ENCODE data around the gene ALG12. TPM values are rescaled to one million over a fixed set of nuclear protein-coding genes. Genes with fewer than 3 reads are reported as not detected.

The ALG12 gene
- total RNA-seq, 4 donors from 2014 or later: 10.1 to 24.4 (median 18.3) TPM

DNA sequence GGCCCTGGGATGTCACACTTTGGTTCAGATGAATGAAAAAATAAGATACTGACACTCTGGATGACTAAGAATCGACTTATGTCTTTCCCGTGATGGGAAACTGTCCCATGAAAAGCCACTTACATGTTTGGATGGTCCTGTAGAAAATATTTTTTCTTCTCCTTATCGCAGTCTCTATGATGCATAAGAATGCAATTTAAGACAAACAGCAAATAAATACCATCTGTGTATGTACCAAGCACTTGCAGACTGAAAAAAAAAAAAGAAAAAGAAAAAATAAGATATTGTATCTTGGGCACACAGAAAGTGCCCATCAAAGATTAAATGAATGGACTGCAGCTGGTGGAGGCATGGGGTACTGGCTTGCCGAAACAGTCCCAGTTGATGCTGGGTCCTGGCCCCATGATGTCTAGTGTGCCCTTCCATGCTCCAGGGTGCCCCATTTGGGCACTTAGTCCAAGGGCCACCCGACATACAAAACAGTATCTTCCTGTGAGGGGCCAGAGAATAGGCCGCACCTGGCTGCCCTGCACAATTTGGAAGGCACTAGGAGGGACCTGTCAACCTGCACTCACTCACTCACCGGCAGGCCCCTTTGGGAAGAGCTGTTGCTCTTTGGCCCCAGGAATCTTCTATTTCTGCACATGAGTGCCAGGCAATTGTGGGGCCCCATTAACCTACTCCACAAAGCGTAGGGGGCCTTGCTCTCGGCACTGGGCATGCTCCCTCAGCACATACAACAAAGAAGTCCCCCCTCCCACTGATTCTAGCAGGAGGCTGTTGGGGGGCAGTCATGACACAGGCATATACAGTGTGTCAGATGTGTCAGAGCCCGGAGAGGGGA, 67.1 kb downstream of the ALG12 start:
- Histone ChIP-seq H3K27me3 (peaks cover 45% of the 10 kb centered on the region), H3K4me3 (no peak overlapping the region), H3K9me3 (no peaks in the 10 kb centered on the region), H3K27ac (no peak overlapping the region), H3K36me3 (no peaks in the 10 kb centered on the region), H3K4me1 (peaks cover 24 to 51% (median 44%) of the 10 kb centered on the region in 4 donors)
- no peak for TF ChIP-seq POLR2A (IDR thresholded peaks at IDR 0.05)
- TF ChIP-seq CTCF (IDR thresholded peaks at IDR 0.05): no peak
- TF ChIP-seq EP300 (IDR thresholded peaks at IDR 0.05; ENCODE audit: low read depth): no peak
- TF ChIP-seq POLR2AphosphoS5 (IDR thresholded peaks at IDR 0.05): no peak
- DNase-seq: no peak
- in situ Hi-C loops (cut with MboI; ENCODE audit: low pct_ligation_motif_present in 1 of 4, low pct_unique_long_range_greater_than_20kb in 1 of 4, low sequenced_read_pairs in 3 of 4): loop anchor here in 1 of 4 donors (25.0 kb wide), 1 partner anchor 111 kb away; the partner anchor contains the start of gene PIM3
- intact Hi-C loops (cut with DNase I; ENCODE audit: low total_unique reads): no loop called here
- 54 to 85% methylated on average over 3 to 10 of the region's 10 CpGs for WGBS, 2 donors (ENCODE audit: low coverage in 1 of 2)

Small RNA genes lying within 50 kb of the gene (small RNA-seq; reads per million reads assigned to genes)
- 0 to 1.1 (median 0.30) reads per million in 4 donors for gene MIR6821

Other genes starting within 250 kb of the ALG12 start
- 10 to 100 TPM; 43.4 to 70.5 (median 50.3) TPM for gene BRD1, start 90.6 kb downstream of the ALG12 start, total RNA-seq
- gene ZBED4, start 64.6 kb downstream of the ALG12 start, total RNA-seq: 10 to 100 TPM; 19.9 to 30.7 (median 24.9) TPM
- gene CRELD2, start 196 bp upstream of the ALG12 start, total RNA-seq: 10 to 100 TPM; 31.0 to 37.9 (median 36.4) TPM
- 100 to 1,000 TPM; 115 to 290 (median 147) TPM for gene PIM3, start 42.3 kb upstream of the ALG12 start, total RNA-seq
- 1 to 10 TPM in 2 of 4 donors, under 1 TPM in 2; 0.32 to 2.2 (median 1.3) TPM for gene IL17REL, start 94.3 kb upstream of the ALG12 start, total RNA-seq
- not detected for gene TTLL8, start 139.9 kb upstream of the ALG12 start, total RNA-seq
- gene MLC1, start 167.0 kb upstream of the ALG12 start, total RNA-seq: not detected
- gene MOV10L1, start 171.6 kb upstream of the ALG12 start, total RNA-seq: under 1 TPM in 3 of 4 donors, not detected in 1; 0.20 to 0.48 (median 0.41) TPM